Measurements from ENCODE around the gene XCR1.
"Not testable (repeated sequence)": the region's sequence is repeated elsewhere in the genome, so short reads cannot be mapped to it uniquely, and the experiment has no call there.

XCR1 gene

GRCh38 chr3:46001178-46001577 lies 26.1 kb downstream of the XCR1 start:
- no peak for DNase-seq

DNA sequence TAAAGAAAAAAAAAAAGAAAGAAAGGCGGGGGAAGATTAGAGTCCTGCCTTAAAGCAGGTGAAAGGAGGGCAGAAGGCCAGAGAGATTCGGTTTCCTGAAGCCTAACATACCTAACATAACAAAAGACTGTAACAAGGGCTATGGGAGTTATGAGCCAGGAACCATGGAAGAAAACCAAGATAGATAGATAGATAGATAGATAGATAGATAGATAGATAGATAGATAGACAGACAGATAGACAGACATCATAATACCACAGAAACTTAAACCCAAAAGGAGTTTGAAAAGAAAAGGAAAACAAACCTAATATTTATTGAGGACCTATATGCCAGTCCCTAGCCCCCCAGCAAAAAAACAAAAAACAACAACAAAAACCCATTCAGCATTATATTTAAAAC lies 29.3 kb downstream of the XCR1 start:
- DNase-seq = no peak

DNA sequence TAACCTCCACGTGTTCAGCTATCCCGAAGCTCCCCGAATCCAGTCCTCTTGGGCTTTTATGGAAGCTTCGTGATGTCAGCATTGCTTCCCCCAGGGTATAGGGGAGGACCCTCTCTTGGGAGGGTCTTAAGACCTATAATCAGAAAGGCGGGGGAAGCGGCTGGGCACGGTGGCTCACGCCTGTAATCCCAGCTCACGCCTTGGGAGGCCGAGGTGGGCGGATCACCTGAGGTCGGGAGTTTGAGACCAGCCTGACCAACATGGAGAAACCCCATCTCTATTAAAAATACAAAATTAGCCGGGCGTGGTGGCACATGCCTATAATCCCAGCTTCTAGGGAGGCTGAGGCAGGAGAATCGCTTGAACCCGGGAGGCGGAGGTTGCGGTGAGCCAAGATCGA lies 29.8 kb downstream of the XCR1 start:
- not testable (repeated sequence) for DNase-seq

- DNase-seq = peak; percentile 92
Observed at GRCh38 chr3:45995236-45996192, 31.8 kb downstream of the XCR1 start, which contains the start of gene FYCO1. Gene FYCO1, minus strand, starts transcription at chr3:45995824. Its CDS starts 10,914 bp downstream, at chr3:45984910.

- DNase-seq = peak; percentile 71
Observed at GRCh38 chr3:45994419-45995235, 32.7 kb downstream of the XCR1 start.

DNA sequence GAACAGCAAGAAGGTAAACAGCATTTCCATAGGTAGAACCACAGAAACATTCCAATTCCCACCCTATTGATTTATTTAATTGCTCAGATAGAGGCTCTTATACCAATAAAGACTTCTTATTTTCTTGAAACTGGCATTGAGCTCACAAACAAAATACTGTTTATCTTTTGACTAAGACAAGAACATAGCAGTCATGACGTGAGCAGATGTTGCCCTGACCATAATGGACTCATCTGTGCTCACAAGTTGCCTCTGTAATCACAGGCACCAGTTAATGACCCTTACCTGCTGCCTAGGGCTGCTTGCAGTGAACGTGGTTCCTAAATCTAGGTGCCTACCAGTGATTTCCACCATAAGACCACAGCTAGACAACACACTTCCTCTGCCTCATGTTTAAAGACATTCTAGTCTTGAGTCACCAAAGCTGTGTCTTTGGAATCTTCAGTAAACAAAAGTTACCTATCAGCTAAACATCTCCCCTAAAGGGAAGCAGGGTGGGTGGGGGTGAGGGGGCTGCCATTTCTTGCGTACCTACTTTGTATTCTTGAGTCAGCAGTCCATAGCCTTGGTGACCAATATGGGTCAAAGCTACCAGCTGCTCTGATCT lies 33.8 kb downstream of the XCR1 start:
- DNase-seq = peak; percentile 67

DNA sequence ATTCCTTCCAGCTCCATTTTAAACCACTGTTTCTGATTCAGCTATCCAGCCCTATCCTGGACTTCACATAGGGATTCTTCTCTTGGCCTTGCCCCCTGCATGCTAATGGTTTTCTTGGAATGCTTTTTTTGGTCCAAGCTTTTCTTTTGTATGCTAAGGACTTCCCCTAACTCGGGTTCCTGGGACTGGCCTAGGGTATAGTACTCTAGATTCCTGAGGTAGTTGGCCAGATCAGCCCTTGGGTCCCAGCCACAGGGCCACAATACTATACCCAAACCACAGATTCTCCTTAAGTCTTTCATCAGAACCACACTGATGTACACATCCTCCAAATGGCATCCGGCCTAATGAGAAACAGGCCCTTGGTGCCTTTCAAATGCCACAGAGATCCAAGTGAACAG lies 34.5 kb downstream of the XCR1 start:
- DNase-seq = no peak

- DNase-seq = peak; percentile 35
Observed at GRCh38 chr3:45992133-45992729, 35.1 kb downstream of the XCR1 start.

DNA sequence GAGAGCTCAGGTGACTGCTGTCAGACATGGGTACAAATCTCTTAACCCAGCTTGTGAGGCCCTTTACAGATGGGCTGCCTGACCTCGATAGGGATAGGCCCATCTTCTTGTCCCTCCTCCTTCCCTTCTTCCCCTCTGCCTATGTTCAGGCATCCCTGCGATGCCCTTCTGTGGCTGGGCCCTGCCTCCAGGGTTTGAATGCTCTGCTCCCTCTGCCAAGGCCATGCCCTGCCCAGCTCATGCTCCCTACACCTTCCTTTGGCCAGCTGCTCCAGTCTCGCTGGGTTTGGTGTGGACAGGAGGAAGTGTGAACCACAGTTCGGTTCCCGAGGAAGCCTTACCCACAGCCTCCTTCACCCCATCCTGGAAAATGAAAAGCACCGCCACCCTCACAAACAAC lies 35.9 kb downstream of the XCR1 start:
- no peak for DNase-seq

- no peak for DNase-seq
Observed at GRCh38 chr3:45990181-45990580, 37.1 kb downstream of the XCR1 start.

DNA sequence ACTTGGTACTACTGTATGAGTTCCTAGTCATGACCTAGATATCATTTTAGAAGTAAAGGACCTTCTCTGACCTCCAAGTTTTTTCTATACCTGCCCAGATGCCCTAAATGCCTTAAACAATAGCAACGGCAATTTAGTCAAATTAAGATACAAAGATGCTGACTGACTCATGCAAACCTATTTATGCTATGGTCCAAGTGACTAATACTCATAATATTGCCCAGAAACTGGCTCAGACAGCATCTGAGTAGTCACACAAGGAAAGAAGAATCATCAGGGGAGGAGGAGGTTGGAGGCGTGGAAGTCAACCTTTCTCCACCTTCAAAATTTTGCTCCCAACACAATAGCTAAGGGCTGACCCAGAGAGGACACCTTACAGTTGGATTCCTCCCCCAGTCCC lies 38.5 kb downstream of the XCR1 start:
- DNase-seq = no peak

GRCh38 chr3:45988362-45988761 lies 38.9 kb downstream of the XCR1 start:
- DNase-seq = no peak

DNA sequence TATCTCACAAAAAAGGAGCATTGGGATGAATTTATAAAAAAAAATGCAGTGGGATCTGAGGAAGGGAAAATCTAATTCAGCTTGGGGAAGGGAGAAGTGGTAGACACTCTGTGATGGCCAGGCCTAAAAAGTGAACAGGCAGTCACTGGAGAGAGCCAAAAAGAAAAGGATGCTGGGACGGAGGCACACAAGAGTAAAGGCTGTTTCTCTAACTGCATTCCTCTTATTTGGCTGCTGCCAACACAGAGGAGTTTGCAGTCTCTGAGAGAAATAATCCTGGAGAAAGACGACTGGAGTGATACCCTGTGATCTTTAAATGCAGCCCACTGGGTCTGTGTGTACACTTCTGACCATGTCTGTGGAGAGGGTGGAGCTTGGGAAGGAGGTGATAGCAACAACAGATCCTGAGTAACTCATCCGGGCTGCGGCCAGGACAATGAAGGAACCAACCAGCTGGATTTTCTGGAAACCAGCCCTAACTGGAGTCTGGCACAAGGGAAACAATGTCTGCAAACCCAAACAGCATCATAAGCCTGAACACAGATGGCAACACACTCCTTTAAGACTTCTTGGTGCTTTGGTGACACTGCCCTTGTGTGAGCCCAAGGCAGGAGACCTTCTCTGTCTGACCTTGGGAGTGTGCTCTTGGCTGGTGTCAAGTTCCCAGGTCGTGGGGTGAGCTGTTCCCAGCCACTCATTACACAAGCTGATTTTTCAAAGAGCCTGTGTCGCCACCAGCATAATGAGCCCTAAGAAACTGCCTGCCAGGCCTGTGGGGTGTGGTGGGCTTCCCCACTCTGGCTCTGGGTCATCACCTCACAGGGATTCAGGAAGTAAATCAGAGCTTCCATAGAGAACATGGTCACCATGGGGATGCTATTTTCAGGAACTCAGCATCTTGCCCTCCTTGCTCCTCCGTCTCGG lies 39.7 kb downstream of the XCR1 start:
- DNase-seq = no peak

GRCh38 chr3:45986303-45986982 lies 40.8 kb downstream of the XCR1 start:
- no peak for DNase-seq

DNA sequence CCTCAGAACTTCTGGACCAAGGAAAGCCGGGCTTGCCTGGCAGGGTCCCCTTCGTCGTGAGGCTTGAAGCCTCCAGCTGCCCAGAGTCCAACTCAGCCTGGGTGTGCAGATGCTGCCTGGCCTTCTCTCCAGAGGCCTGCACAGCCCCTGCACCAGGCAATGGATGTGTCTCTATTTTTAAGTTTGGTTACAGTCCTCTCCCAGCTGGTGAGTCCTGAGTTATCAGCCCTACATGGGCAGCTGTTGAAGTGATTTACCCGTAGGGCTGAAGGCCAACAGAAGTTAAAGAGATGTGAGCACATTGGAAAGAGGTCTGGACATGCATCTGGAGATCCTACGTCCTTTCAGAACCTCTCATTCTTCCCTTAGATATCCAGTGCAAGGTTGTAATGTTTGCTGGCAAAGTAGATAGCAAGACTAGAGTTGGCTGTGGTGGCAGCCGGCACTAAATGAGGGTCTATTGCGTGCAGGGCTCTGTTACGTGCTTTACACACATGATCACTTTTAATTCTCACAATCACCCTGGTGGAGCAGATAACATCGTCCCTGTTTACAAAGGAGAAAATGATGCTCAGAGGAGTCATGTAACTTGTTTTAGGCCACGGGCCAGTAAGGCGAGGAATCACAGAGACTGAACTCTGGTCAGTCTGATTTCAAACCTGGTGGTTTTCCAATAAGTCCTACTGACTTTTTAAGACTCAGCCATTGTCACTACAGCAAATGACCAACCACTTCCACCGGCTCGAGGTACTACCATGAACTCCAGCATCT lies 41.6 kb downstream of the XCR1 start:
- no peak for DNase-seq

DNA sequence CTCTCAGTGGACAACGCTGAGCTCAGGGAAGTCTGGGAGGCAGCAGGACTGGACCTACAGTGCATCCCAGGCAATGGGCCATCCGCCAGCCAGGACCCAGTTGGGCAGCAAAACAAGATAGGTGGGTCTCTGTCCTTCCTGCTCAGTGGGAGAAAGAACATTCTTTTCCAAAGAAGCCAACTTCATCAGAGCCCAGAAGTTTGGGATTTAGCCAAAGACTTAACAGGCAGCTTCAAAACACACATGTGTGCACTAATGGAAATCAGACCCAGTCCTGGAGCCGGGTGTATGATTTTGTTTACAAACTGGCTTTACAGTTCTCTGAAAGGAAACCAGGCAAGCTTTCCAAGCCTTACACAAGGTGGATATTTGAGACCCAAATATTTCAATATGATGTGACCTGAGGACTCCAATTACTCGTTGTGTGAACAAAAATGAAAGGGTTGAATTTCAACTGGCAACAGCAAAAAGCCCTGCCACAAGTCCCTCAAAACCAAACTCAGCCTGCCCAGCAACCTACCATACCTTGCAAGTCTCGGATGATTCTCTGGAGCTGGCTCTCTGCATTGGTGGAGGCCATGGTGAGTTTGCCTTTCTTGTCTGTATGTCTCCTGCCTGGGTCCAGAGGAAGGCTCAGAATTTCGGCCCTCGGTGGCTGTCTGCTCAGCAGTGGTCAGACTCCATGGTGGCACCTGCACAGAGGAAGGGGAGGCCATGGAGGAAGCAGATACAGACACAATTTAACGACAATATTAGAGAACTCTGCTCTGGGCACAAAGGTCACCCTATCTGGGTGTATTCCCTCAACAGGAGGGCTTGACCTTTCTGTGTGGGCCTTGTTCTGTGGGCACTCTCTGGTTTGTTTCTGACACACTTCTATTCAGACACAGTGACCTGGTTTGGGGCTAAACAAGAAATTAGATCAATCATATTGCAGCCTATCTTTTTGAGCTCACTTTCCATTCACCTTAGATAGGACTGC lies 42.7 kb downstream of the XCR1 start:
- no peak for DNase-seq

GRCh38 chr3:45983770-45984169 lies 43.5 kb downstream of the XCR1 start:
- no peak for DNase-seq

DNA sequence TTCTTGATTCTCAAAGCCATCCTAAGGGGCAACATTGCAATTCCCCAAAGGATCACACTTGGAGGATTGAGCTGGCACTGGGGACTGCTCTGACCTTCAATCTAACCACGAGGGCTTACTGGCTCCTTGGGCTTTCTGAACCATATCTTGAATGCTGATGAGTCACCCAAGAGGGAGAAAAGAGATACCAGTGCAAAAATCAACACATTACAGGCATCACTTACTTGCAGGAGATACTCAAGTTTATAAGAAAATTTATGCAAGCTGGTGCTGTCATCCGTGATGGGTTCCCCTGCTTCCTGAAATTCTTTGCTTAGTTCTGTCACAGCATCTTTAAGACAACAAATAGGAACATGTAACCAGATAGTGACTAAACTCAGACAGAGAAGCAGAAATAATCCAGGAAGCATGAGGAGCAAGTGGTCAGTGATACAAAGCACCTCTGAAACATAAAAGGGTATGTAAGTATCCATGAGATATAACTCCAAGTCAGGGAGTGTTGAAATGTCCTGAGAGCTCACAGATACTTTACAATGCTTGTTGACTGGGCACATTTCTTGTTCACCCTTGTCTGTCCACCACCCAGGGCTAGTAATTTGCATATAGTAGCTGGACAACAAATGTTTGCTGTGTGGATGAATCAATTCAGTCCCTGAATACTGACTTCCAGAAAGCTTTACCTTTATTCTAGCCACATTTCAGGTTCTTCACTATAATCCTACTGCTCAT lies 45.8 kb downstream of the XCR1 start:
- no peak for DNase-seq

All from CD4-positive, alpha-beta T cell treated with Interleukin-6 for 4 hours (primary cell).